ENCODE measurements around the gene PLSCR3.

DNA sequence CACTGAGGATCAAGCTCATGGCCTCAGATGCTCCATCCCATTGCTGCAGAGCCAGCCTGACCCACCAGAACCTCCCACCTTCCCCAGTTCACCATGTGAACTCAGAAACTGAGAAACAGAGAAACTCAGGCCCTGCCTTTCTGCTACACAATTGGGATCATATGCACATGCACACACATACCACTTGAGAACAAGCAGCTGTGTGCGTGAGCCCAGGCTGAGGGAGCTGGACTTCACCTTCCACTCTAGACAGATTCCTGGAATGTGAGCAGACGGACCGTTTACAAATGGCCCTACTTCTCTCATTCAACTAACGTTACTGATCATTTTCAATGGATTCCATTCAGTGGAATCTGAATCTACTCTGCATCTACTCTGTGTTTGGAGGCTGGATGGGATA lies 29.4 kb upstream of the PLSCR3 start:
- TF ChIP-seq, protein P1, sequence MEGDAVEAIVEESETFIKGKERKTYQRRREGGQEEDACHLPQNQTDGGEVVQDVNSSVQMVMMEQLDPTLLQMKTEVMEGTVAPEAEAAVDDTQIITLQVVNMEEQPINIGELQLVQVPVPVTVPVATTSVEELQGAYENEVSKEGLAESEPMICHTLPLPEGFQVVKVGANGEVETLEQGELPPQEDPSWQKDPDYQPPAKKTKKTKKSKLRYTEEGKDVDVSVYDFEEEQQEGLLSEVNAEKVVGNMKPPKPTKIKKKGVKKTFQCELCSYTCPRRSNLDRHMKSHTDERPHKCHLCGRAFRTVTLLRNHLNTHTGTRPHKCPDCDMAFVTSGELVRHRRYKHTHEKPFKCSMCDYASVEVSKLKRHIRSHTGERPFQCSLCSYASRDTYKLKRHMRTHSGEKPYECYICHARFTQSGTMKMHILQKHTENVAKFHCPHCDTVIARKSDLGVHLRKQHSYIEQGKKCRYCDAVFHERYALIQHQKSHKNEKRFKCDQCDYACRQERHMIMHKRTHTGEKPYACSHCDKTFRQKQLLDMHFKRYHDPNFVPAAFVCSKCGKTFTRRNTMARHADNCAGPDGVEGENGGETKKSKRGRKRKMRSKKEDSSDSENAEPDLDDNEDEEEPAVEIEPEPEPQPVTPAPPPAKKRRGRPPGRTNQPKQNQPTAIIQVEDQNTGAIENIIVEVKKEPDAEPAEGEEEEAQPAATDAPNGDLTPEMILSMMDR (conservative IDR thresholded peaks at IDR 0.05 in 1 of 2, IDR thresholded peaks at IDR 0.05 in 1 of 2; ENCODE audit: low read depth in 1 of 2, low read length in 2 of 2): no peak
- TF ChIP-seq EZH2 (IDR thresholded peaks at IDR 0.05; ENCODE audit: low read length, missing control alignments): no peak
